HepG2 (cell line): ENCODE results near the gene IGFBP5. TPM values are rescaled to one million over a fixed set of nuclear protein-coding genes. Genes with fewer than 3 reads are reported as not detected.

Source experiments
- ATAC-seq: fragments of 200-7000 bp; cut with Tn5 transposase; 3 replicates; pipeline ENCODE4 v1.9.1; 2020; ENCODE audit warnings: mild to moderate bottlenecking, moderate library complexity
- BruUV-seq: library from RNA; stranded (reverse); fragments of 400-500 nt; replicated peaks from 2 replicates; lab custom pipeline; 2021; lab: Mats Ljungman, UMichigan
- CTCF ChIA-PET: fragments of 300-600 bp; formaldehyde crosslinking; extraction: SDS; loops from one replicate; lab custom pipeline; 2021; ENCODE audit warnings: low total read pairs, inconsistent platforms, low intra/inter-chr PET ratio; lab: Yijun Ruan, JAX
- POLR2A ChIA-PET: fragments of 350-600 bp; sonication (Branson Sonifier 250); formaldehyde crosslinking; loops from one replicate; lab custom pipeline; 2020; ENCODE audit warnings: antibody characterized with exemption, inconsistent platforms; lab: Yijun Ruan, JAX
- DNase-seq: peaks from one replicate; pipeline ENCODE4 v3.0.0-alpha.2; 2015; ENCODE audit warnings: low spot score
- FAIRE-seq: peaks from 3 replicates; lab custom pipeline; 2011; peaks lifted over from hg19 to GRCh38; lab: Jason Lieb, UNC
- H2AFZ ChIP-seq: one replicate; pipeline ENCODE4 v1.6.1; 2011; ENCODE audit warnings: low read length, inconsistent platforms
- H3K27ac ChIP-seq: fragments of 300-600 bp; 3 replicates; pipeline ENCODE4 v1.8.0; 2011; ENCODE audit warnings: mixed run types, mild to moderate bottlenecking, mixed read lengths, low read length, inconsistent platforms; ENCODE audit not compliant: insufficient read depth; ENCODE audit errors: extremely low read length
- H3K27me3 ChIP-seq, 2 experiments: fragments of 200-600 bp in 1 of 2; 2 replicates in 1 of 2; 3 replicates in 1 of 2; pipeline versions ENCODE4 v1.6.0 to v1.8.0; 2011; ENCODE audit warnings: low read length in 2 of 2, mild to moderate bottlenecking in 2 of 2, moderate library complexity in 2 of 2, inconsistent platforms in 1 of 2; ENCODE audit not compliant: insufficient read depth in 2 of 2, control insufficient read depth in 1 of 2
- H3K36me3 ChIP-seq, 2 experiments: fragments of 200-600 bp in 1 of 2; replicated peaks in 1 of 2; 2 replicates in 1 of 2; 3 replicates in 1 of 2; pipeline versions ENCODE4 v1.5.1 to v1.8.0; 2011; ENCODE audit warnings: low read length in 2 of 2, inconsistent platforms in 1 of 2; ENCODE audit not compliant: insufficient read depth in 2 of 2, control insufficient read depth in 1 of 2
- H3K4me1 ChIP-seq: 2 replicates; pipeline ENCODE4 v1.5.1; 2012; ENCODE audit warnings: low read length, inconsistent platforms; ENCODE audit not compliant: insufficient read depth
- H3K4me2 ChIP-seq: 2 replicates; pipeline ENCODE4 v1.6.0; 2011; ENCODE audit warnings: low read depth, low read length, inconsistent platforms
- H3K4me3 ChIP-seq, 3 experiments: fragments of 200-600 bp in 1 of 3; sonication (generic), shearing (Covaris generic) in 1 of 3; replicated peaks in 1 of 3; 2 replicates each; pipeline ENCODE4 v1.5.1; 2011 to 2016; ENCODE audit warnings: low read length in 3 of 3, inconsistent platforms in 2 of 3, low read depth in 2 of 3, mild to moderate bottlenecking in 2 of 3, control low read depth in 1 of 3, mixed read lengths in 1 of 3; ENCODE audit not compliant: insufficient read depth in 1 of 3
- H3K79me2 ChIP-seq: one replicate; pipeline ENCODE4 v1.6.1; 2011; ENCODE audit warnings: low read length, inconsistent platforms; ENCODE audit not compliant: insufficient read depth
- H3K9ac ChIP-seq: 2 replicates; pipeline ENCODE4 v1.6.0; 2011; ENCODE audit warnings: mild to moderate bottlenecking, low read depth, low read length, inconsistent platforms; ENCODE audit not compliant: insufficient read depth
- H3K9me3 ChIP-seq: 2 replicates; pipeline ENCODE4 v1.5.1; 2012; ENCODE audit warnings: mild to moderate bottlenecking, low read length
- H4K20me1 ChIP-seq: 2 replicates; pipeline ENCODE4 v1.6.0; 2011; ENCODE audit warnings: inconsistent platforms, mild to moderate bottlenecking, low read length, moderate library complexity; ENCODE audit not compliant: insufficient read depth
- ATM ChIP-seq: fragments of 450-650 bp; IDR thresholded peaks from 2 replicates; pipeline ENCODE4 v1.7.1; 2017; ENCODE audit warnings: mild to moderate bottlenecking, borderline replicate concordance
- CENPX ChIP-seq: sonication (generic); formaldehyde crosslinking; IDR thresholded peaks from 2 replicates; pipeline ENCODE4 v1.9.0; 2021; ENCODE audit warnings: mild to moderate bottlenecking, missing genetic modification reagents, moderate library complexity
- CTCF ChIP-seq: sonication (generic); formaldehyde crosslinking; IDR thresholded peaks from 2 replicates; pipeline ENCODE4 v1.5.0; 2020; ENCODE audit warnings: mild to moderate bottlenecking, missing genetic modification reagents, moderate library complexity
- FUBP1 ChIP-seq: sonication (generic); formaldehyde crosslinking; IDR thresholded peaks from 2 replicates; pipeline ENCODE4 v1.5.1; 2020; ENCODE audit warnings: missing genetic modification reagents, mild to moderate bottlenecking, borderline replicate concordance
- NFE2 ChIP-seq: sonication (generic); formaldehyde crosslinking; IDR thresholded peaks from 2 replicates; pipeline ENCODE4 v1.4.0; 2020; ENCODE audit warnings: missing genetic modification reagents
- REPIN1 ChIP-seq: sonication (generic); formaldehyde crosslinking; IDR thresholded peaks from 2 replicates; pipeline ENCODE4 v1.8.0; 2022; ENCODE audit warnings: missing genetic modification reagents, low read depth, mild to moderate bottlenecking, borderline replicate concordance
- SALL1 ChIP-seq: sonication (generic); formaldehyde crosslinking; IDR thresholded peaks from 2 replicates; pipeline ENCODE4 v1.8.0; 2022; ENCODE audit warnings: mild to moderate bottlenecking, missing genetic modification reagents
- SNAI1 ChIP-seq: sonication (generic); formaldehyde crosslinking; IDR thresholded peaks from 2 replicates; pipeline ENCODE4 v1.5.0; 2020; ENCODE audit warnings: mild to moderate bottlenecking, missing genetic modification reagents, borderline replicate concordance
- TCF7L2 ChIP-seq: IDR thresholded peaks from 2 replicates; pipeline ENCODE4 v1.6.1; 2011; ENCODE audit warnings: mild to moderate bottlenecking, low read depth, low read length, moderate library complexity
- ZBTB7B ChIP-seq: sonication (generic); formaldehyde crosslinking; IDR thresholded peaks from 2 replicates; pipeline ENCODE4 v1.4.0; 2020; ENCODE audit warnings: missing genetic modification reagents
- ZIK1 ChIP-seq: sonication (generic); formaldehyde crosslinking; IDR thresholded peaks from 2 replicates; pipeline ENCODE4 v1.5.0; 2020; ENCODE audit warnings: mild to moderate bottlenecking, low read depth, missing genetic modification reagents, borderline replicate concordance
- ZNF256 ChIP-seq: sonication (generic); formaldehyde crosslinking; conservative IDR thresholded peaks from 2 replicates; pipeline ENCODE4 v1.4.0; 2020; ENCODE audit warnings: missing genetic modification reagents
- ZNF274 ChIP-seq: sonication (generic); formaldehyde crosslinking; IDR thresholded peaks from 2 replicates; pipeline ENCODE4 v1.5.1; 2020; ENCODE audit warnings: mild to moderate bottlenecking, missing genetic modification reagents
- ZNF766 ChIP-seq: sonication (generic); formaldehyde crosslinking; IDR thresholded peaks from 2 replicates; pipeline ENCODE4 v1.5.0; 2020; ENCODE audit warnings: missing genetic modification reagents, borderline replicate concordance
- ZNF784 ChIP-seq: sonication (generic); formaldehyde crosslinking; IDR thresholded peaks from 2 replicates; pipeline ENCODE4 v1.5.1; 2020; ENCODE audit warnings: missing genetic modification reagents, mild to moderate bottlenecking, borderline replicate concordance
- ZSCAN25 ChIP-seq: sonication (generic); formaldehyde crosslinking; IDR thresholded peaks from 2 replicates; pipeline ENCODE4 v1.8.0; 2022; ENCODE audit warnings: mild to moderate bottlenecking, missing genetic modification reagents
- WGBS: methylation state at CpG from one replicate; pipeline ENCODE4 v1.1.6; 2017; ENCODE audit warnings: low lambda C conversion rate; 5-methylcytosine and 5-hydroxymethylcytosine counted together
- in situ Hi-C: cut with HindIII; loops from 2 replicates; pipeline ENCODE4 v1.10.0; 2017; ENCODE audit warnings: low pct_unique_long_range_greater_than_20kb; ENCODE audit not compliant: extremely low pct_ligation_motif_present
- intact Hi-C: fragments of 100-400 bp; cut with micrococcal nuclease; formaldehyde crosslinking; loops from one replicate; pipeline ENCODE4 v1.10.0; 2022; ENCODE audit not compliant: unreplicated experiment
- polyA plus RNA-seq, 8 experiments: library from polyadenylated mRNA; depleted of rRNA in 3 of 8; stranded (reverse) in 7 of 8; unstranded in 1 of 8; fragments of >200 nt; fragmentation: Illumina TruSeq in 4 of 8; extraction: Trizol in 4 of 8; gene quantifications; 2 replicates each; pipeline versions ENCODE4 v1.2.1 to v1.2.3, GENCODE V29; 2011 to 2016; ENCODE audit warnings: low read depth in 4 of 8, missing spikeins in 1 of 8, mixed read lengths in 1 of 8; ENCODE audit not compliant: insufficient read depth in 1 of 8
- total RNA-seq, 5 experiments: library from RNA; depleted of rRNA; stranded (reverse); fragments of >200 nt; fragmentation: Illumina TruSeq; extraction: Trizol; gene quantifications; 2 replicates each; pipeline ENCODE4 v1.2.3, GENCODE V29; 2016; ENCODE audit warnings: low read depth in 1 of 5
- TF ChIP-seq, protein P1 (sequence below): sonication (generic); formaldehyde crosslinking; IDR thresholded peaks from 2 replicates; pipeline ENCODE4 v1.4.0; 2020; ENCODE audit warnings: missing genetic modification reagents

The IGFBP5 gene
- total and polyA plus RNA-seq, 2 of the 13 experiments (the other 11 are each of a cell fraction or from before 2014, with no cell fraction given), result 0.15 TPM; not detected in 1

GRCh38 chr2:216665717-216666116 is 29.6 kb downstream of the IGFBP5 start:
- 25% methylated on average over 10 of the region's 12 CpGs for WGBS
- peak overlapping the region; percentile 14; the same call in 1 of the 2 replicates for H3K4me2 ChIP-seq
- ChIA-PET POLR2A (interaction anchor here (0.9 to 2.9 kb wide), 5 partner anchors 14 to 167 kb away, joined by 3 to 8 read pairs (median 7); partner anchors contain the start of gene RPL37A), CTCF (interaction anchor here (6.8 kb wide), 1 partner anchor 148 kb away, joined by 257 read pairs; no protein-coding TSS in a partner anchor)
- no peaks in the 10 kb centered on the region for H3K36me3 ChIP-seq
- H3K4me3 ChIP-seq, result no peak overlapping the region
- BruUV-seq, result no TSS peak
- ATAC-seq, result peak; percentile 63
- no peaks in the 10 kb centered on the region for H3K9me3 ChIP-seq
- no peaks in the 10 kb centered on the region for H3K79me2 ChIP-seq
- peak; percentile 50 for DNase-seq
- peaks cover 1 to 26% of the 10 kb centered on the region in 2 experiments; a peak in 4 of 5 replicates for H3K27me3 ChIP-seq
- FAIRE-seq, result no peak
- in situ Hi-C loops (loop anchor here (5.0 kb wide), 1 partner anchor 148 kb away; no protein-coding TSS in a partner anchor), intact Hi-C loops (loop anchor here (1.0 to 5.0 kb wide), 2 partner anchors 93 to 146 kb away; no protein-coding TSS in a partner anchor)
- H3K4me1 ChIP-seq, result 0 out of 2 replicates have a peak, but pooled peaks cover 18% of the 10 kb centered on the region
- H4K20me1 ChIP-seq, result no peaks in the 10 kb centered on the region
- no peak overlapping the region for H3K9ac ChIP-seq
- H2AFZ ChIP-seq, result no peak overlapping the region
- H3K27ac ChIP-seq, result no peak overlapping the region
- TF ChIP-seq SNAI1 (CRISPR knock-in tag) (no peak), NFE2 (CRISPR knock-in tag) (no peak), ATM (no peak), ZSCAN25 (no peak), ZNF784 (CRISPR knock-in tag) (no peak), ZNF766 (CRISPR knock-in tag) (no peak), SALL1 (CRISPR knock-in tag) (peak; percentile 40; the same call in 1 of the 2 replicates), CTCF (CRISPR knock-in tag) (peak; percentile 33), ZBTB7B (CRISPR knock-in tag) (no peak), ZNF274 (CRISPR knock-in tag) (no peak), FUBP1 (CRISPR knock-in tag) (no peak), TCF7L2 (no peak), CENPX (CRISPR knock-in tag) (no peak), REPIN1 (CRISPR knock-in tag) (no peak), ZNF256 (CRISPR knock-in tag) (no peak), ZIK1 (CRISPR knock-in tag) (no peak)
- TF ChIP-seq, protein P1, sequence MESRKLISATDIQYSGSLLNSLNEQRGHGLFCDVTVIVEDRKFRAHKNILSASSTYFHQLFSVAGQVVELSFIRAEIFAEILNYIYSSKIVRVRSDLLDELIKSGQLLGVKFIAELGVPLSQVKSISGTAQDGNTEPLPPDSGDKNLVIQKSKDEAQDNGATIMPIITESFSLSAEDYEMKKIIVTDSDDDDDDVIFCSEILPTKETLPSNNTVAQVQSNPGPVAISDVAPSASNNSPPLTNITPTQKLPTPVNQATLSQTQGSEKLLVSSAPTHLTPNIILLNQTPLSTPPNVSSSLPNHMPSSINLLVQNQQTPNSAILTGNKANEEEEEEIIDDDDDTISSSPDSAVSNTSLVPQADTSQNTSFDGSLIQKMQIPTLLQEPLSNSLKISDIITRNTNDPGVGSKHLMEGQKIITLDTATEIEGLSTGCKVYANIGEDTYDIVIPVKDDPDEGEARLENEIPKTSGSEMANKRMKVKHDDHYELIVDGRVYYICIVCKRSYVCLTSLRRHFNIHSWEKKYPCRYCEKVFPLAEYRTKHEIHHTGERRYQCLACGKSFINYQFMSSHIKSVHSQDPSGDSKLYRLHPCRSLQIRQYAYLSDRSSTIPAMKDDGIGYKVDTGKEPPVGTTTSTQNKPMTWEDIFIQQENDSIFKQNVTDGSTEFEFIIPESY, result no peak
